OCI-LY7 (cell line): Measurements from ENCODE around the gene CITED2.

ENCODE experiments used
- CTCF ChIP-seq: fragments of 200-600 bp; sonication (generic); conservative IDR thresholded peaks from 2 replicates; pipeline ENCODE4 v1.5.1; 2014; ENCODE audit warnings: mild to moderate bottlenecking, antibody characterized with exemption, low read length, moderate library complexity, mixed read lengths
- EZH2phosphoT487 ChIP-seq: fragments of 200-600 bp; sonication (generic); IDR thresholded peaks from 2 replicates; pipeline ENCODE4 v1.6.1; 2018; ENCODE audit warnings: low read depth, borderline replicate concordance, mild to moderate bottlenecking, mixed run types, antibody characterized with exemption, low read length, moderate library complexity, mixed read lengths

GRCh38 chr6:139409026-139409425, 34.6 kb upstream of the CITED2 start:
- TF ChIP-seq CTCF (no peak), EZH2phosphoT487 (no peak)
